Tibial nerve (tissue), 4 donors: ENCODE measurements around the gene LRRC37A.
"Not testable (repeated sequence)": the region's sequence is repeated elsewhere in the genome, so short reads cannot be mapped to it uniquely, and the experiment has no call there.

ENCODE experiments used
- EP300 ChIP-seq, 2 donors: sonication (generic); formaldehyde crosslinking; IDR thresholded peaks; one replicate each; pipeline ENCODE4 v1.6.1; 2017; ENCODE audit warnings: antibody characterized with exemption in 2 of 2, mild to moderate bottlenecking in 1 of 2
- POLR2A ChIP-seq, 2 donors: fragments of 450-650 bp; IDR thresholded peaks; one replicate each; pipeline ENCODE4 v1.6.1; 2017; ENCODE audit warnings: antibody characterized with exemption in 2 of 2, mild to moderate bottlenecking in 2 of 2, moderate library complexity in 2 of 2
- TF ChIP-seq, protein P1 (sequence below), 5 experiments: fragments of 200-600 bp in 3 of 5; fragments of 450-650 bp in 2 of 5; sonication (generic) in 3 of 5; IDR thresholded peaks; one replicate each; pipeline ENCODE4 v1.5.1; 2016 to 2019; ENCODE audit warnings: antibody characterized with exemption in 5 of 5, mild to moderate bottlenecking in 3 of 5, moderate library complexity in 2 of 5

DNA sequence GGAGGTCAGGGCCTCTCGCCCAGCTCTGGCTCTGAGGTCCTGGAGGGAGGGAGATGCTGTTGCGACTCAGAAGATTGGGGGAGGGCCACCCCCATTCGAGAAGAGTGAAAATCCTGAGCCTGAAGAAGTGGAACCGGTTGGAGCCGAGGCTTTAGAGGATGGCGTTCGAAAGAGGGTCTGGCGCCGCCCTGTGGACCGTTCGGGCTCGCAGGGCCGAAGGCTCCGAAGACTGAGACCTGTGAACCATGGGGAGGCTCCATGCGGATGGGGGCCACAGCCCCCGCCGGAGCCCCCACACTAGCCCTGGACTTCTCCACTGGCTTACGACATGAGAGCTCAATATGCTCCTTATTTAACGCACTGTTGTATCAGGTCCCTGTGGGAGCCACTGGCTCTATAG, 46.3 kb downstream of the LRRC37A start:
- not testable (repeated sequence) for TF ChIP-seq POLR2A, EP300 (IDR thresholded peaks at IDR 0.05)
- TF ChIP-seq, protein P1, sequence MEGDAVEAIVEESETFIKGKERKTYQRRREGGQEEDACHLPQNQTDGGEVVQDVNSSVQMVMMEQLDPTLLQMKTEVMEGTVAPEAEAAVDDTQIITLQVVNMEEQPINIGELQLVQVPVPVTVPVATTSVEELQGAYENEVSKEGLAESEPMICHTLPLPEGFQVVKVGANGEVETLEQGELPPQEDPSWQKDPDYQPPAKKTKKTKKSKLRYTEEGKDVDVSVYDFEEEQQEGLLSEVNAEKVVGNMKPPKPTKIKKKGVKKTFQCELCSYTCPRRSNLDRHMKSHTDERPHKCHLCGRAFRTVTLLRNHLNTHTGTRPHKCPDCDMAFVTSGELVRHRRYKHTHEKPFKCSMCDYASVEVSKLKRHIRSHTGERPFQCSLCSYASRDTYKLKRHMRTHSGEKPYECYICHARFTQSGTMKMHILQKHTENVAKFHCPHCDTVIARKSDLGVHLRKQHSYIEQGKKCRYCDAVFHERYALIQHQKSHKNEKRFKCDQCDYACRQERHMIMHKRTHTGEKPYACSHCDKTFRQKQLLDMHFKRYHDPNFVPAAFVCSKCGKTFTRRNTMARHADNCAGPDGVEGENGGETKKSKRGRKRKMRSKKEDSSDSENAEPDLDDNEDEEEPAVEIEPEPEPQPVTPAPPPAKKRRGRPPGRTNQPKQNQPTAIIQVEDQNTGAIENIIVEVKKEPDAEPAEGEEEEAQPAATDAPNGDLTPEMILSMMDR (IDR thresholded peaks at IDR 0.05): not testable (repeated sequence)
